Fibroblast of skin of right biceps (primary cell): Measurements from ENCODE around the gene BCL2L15.
"Not testable (repeated sequence)": the region's sequence is repeated elsewhere in the genome, so short reads cannot be mapped to it uniquely, and the experiment has no call there.

Experiments
- DNase-seq: peaks from one replicate; pipeline ENCODE4 v3.0.0-alpha.2; 2013

Gene BCL2L15

DNA sequence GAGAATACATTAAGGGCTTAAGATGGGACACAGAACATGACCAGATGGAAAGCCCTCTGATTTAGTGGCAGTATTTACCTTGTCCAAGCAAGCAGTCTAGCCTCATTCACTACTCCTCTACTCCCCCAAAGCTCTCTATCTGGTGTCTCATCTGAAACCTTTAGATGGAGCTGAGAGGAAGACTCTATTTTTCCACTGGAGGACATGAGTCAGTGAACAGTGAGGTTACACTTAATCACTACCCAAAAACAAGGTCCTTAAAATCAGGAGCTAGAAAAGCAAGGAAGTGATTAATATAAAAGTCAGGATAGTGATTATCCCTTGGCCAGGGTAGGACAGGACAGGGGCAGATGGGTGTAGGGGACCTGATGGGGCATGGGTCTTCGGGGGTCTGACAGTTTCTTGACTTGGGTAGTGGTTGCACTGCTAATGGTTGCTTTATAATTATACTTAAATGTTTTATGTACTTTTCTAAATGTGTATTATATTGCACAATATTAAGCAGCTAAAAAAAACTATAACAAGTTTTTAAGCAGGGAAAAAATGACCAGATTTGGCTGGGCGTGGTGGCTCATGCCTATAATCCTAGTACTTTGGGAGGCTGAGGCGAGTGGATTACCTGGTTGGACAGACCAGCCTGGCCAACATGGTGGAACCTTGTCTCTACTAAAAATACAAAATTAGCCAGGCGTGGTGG, 18.8 kb downstream of the BCL2L15 start:
- DNase-seq: peak; percentile 78

DNA sequence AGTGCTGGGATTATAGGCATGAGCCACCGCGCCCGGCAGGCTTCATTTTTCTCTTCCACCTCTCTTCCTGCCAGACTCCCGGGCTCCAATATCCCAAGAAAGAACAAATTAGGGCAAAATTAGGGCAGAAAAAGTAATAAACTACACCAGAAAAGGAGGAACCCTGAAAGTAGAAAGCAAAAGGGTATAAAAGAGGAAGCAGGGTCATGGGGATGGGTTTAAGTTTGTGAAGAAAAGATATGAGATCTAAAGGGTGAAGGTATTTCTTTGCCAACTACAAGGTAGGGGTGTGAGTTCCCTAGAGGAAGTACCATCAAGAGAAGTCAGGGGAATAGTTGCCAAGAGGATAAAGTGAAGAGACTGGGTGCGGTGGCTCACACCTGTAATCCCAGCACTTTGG, 25.7 kb downstream of the BCL2L15 start:
- DNase-seq: no peak

DNA sequence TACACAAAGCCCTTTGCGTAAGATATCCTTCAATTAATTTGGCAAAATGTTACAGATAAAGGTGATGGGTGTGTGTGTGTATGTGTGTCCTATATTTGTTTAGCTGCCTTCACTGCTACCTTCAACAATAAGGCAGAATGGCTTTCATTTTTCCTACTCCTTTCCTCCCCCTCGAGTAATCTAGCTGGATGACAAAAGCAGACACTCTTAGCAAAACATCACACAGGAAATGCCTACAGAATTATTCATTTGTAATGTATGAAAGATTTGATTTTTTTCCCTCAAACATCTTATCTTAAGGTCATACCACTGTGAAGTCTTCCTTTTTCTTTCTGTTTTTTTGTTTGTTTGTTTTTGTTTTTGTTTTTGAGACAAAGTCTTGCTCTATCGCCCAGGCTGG, 26.5 kb downstream of the BCL2L15 start:
- peak; percentile 89 for DNase-seq

DNA sequence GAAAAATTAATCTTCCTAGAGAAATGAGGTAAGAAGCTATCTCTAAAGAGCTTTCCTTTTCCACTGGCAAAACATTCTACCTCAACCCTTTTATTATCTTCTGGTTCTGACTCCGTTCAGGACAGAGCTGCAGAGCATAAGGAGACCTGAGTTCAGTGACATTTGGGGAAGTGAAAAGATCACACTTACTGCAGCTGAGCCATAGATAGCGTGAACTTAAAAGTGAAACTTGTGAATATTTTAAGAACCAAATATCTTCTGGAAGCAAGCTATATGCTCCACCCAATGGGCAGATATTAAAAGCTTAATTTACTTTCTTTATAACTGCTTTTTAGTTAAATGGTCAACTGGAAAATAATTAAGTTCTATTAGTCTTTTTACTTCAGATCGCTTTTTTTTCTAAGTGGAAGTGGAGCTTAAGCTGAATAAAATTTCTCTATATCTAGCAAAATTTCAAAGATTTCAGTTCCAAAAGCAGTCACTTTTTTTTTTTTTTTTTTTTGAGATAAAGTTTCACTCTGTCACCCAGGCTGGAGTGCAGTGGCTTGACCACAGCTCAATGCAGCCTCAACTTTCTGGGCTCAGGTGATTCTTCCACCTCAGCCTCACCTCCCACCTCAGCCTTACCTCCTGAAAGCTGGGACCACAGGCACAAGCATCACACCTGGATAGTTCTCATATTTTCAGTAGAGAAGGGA, 27.8 kb downstream of the BCL2L15 start:
- no peak for DNase-seq

- no peak for DNase-seq
Observed at GRCh38 chr1:113858982-113859381, 28.4 kb downstream of the BCL2L15 start.

DNA sequence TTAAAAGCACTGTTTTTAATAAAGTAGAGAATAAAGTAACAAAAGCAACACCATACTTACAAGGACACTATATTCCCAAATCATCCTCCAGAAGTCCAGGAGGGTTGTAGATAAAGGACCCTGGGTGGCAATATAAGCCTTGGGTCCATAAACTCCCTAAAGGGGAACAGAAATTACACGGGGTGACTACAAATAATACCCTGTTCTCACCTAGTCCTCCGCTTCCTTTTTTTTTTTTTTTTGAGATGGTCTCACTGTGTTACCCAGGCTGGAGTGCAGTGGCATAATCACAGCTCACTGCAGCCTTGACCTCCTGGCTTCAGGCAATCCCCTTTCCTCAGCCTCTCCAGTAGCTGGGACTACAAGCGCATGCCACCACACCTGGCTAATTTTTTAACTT, 29.0 kb downstream of the BCL2L15 start:
- no peak for DNase-seq

- no peak for DNase-seq
Observed at GRCh38 chr1:113857776-113858175, 29.6 kb downstream of the BCL2L15 start.

GRCh38 chr1:113856401-113856790, 31.0 kb downstream of the BCL2L15 start:
- DNase-seq: no peak

DNA sequence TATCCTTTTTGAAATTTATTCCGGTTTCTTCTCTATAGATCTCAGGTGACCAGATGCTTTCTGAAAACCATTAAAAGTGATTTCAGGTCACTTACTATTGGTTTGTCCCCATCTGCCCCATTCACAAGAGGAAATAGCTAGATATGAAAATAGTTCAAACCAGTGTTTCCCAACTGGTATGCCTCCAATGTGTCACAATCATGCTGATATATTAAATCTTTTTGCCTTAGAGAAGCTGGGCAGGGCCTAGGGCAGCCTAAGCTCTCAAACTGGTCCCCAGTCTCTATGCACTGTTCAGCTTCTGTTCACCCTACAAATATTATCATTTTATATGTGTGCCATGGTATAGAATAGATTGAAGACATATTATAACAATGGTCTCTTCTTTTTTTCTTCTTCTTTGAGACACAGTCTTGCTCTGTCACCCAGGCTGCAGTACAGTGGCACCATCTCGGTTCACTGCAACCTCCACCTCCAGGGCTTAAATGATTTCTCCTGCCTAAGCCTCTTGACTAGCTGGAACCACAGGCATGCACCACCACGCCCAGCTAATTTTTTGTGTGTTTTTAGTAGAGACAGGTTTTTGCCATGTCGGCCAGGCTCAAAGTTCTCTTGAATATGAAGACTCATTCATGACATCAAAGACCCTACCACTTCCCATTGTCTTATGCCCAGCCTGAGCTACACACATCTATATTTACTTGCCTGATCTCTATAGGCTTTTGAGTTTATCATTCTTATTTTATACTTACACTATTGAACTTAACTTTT, 31.6 kb downstream of the BCL2L15 start:
- no peak for DNase-seq

- DNase-seq: no peak
Observed at GRCh38 chr1:113854234-113854633, 33.1 kb downstream of the BCL2L15 start.

- not testable (repeated sequence) for DNase-seq
Observed at GRCh38 chr1:113852694-113853093, 34.7 kb downstream of the BCL2L15 start.

GRCh38 chr1:113850127-113850796, 37.1 kb downstream of the BCL2L15 start:
- no peak for DNase-seq

- DNase-seq: no peak
Observed at GRCh38 chr1:113849072-113849471, 38.3 kb downstream of the BCL2L15 start.

- no peak for DNase-seq
Observed at GRCh38 chr1:113846391-113847035, 40.9 kb downstream of the BCL2L15 start.

DNA sequence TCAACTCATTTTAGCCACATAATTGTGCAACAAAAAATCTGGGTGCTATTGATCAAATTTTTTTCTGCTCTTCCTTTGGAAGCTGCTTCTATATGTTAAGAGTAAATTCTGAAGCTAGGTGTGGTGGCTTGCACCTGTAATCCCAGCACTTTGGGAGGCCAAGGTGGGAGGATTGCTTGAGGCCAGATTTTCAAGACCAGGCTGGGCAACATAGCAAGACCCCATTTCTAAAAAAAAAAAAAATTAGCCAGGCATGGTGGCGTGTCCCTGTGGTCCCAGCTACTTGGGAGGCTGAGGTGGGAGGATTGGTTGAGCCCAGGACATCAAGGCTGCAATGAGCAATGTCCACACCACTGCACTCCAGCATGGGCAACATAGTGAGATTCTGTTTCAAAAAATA, 50.8 kb downstream of the BCL2L15 start:
- no peak for DNase-seq

DNA sequence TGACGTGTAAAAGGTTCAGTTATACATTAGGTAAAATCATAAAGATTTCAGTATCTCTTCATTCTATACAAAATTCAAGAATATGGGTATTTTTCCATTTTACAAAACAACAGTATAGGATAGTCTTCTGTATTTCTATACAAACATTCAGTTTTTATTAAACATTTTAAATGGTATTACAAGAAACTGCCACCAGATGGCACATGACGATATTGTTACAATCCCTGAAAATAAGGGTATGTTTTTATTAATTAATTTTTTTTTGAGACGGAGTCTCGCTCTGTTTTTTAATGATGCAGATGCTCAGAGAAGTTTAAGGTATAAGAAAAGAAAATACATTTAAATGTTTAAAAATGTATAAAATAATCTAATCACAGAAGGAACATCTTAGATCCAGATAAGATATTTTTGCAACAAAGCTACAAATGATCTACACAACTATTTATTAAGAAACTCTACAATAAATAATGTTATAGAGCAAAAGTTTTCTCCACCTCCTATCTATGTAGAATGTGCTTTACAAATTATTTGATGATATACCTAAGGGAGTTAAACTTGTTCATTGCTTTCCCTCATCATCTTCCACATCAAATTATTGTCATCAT, 51.6 kb downstream of the BCL2L15 start:
- DNase-seq: peak; percentile 60

- DNase-seq: no peak
Observed at GRCh38 chr1:113834716-113835115, 52.7 kb downstream of the BCL2L15 start.
